Prostate gland (tissue), 2 donors: Measurements from ENCODE around the gene TMEM100.

Experiments used
- CTCF ChIP-seq, 4 experiments: fragments of 200-600 bp in 2 of 4; fragments of 450-650 bp in 2 of 4; sonication (generic) in 2 of 4; IDR thresholded peaks; 1 replicate in 3 of 4; 2 replicates in 1 of 4; pipeline ENCODE4 v1.5.1; 2016 to 2019; ENCODE audit warnings: antibody characterized with exemption in 4 of 4, mild to moderate bottlenecking in 2 of 4, moderate library complexity in 2 of 4
- POLR2A ChIP-seq: fragments of 450-650 bp; IDR thresholded peaks from one replicate; pipeline ENCODE4 v1.6.1; 2016; ENCODE audit warnings: antibody characterized with exemption, mild to moderate bottlenecking
- POLR2AphosphoS5 ChIP-seq: sonication (generic); formaldehyde crosslinking; IDR thresholded peaks from one replicate; pipeline ENCODE4 v1.6.1; 2017; ENCODE audit warnings: antibody characterized with exemption

GRCh38 chr17:55737976-55738501 is 15.4 kb upstream of the TMEM100 start:
- TF ChIP-seq CTCF (IDR thresholded peaks at IDR 0.05) (no peak), POLR2A (no peak), POLR2AphosphoS5 (no peak)
